Kidney (tissue), 14 donors: ENCODE results near the gene MGA. TPM values are rescaled to one million over a fixed set of nuclear protein-coding genes. Genes with fewer than 3 reads are reported as not detected.
A peak's percentile ranks its signal among the peaks of the same experiment; 100 is the strongest.

Source experiments
- DNase-seq, 5 donors: peaks; one replicate each; pipeline ENCODE4 v3.0.0-alpha.2; 2013 to 2020
- FAIRE-seq: peaks from 2 replicates; lab custom pipeline; 2012; peaks lifted over from hg19 to GRCh38; lab: Jason Lieb, UNC
- H3K27ac ChIP-seq, 2 donors: one replicate each; pipeline ENCODE4 v1.7.0; 2013; ENCODE audit warnings: low read depth in 2 of 2, low read length in 2 of 2, inconsistent platforms in 1 of 2
- H3K27me3 ChIP-seq: one replicate; pipeline ENCODE4 v1.7.1; 2013; ENCODE audit warnings: low read length, inconsistent platforms; ENCODE audit not compliant: control insufficient read depth, insufficient read depth
- H3K36me3 ChIP-seq, 3 donors: one replicate each; pipeline versions ENCODE4 v1.7.0 to v1.7.1; 2013; ENCODE audit warnings: low read length in 3 of 3, control low read depth in 1 of 3, inconsistent platforms in 1 of 3; ENCODE audit not compliant: insufficient read depth in 3 of 3, control insufficient read depth in 2 of 3
- H3K4me1 ChIP-seq, 3 donors: one replicate each; pipeline versions ENCODE4 v1.7.0 to v1.7.1; 2013; ENCODE audit warnings: low read length in 3 of 3, inconsistent platforms in 1 of 3, low read depth in 1 of 3; ENCODE audit not compliant: control insufficient read depth in 2 of 3, insufficient read depth in 2 of 3
- H3K4me3 ChIP-seq, 3 donors: one replicate each; pipeline versions ENCODE4 v1.7.0 to v1.8.1; 2013; ENCODE audit warnings: low read length in 3 of 3, control low read depth in 1 of 3, inconsistent platforms in 1 of 3
- H3K9ac ChIP-seq, 3 donors: one replicate each; pipeline versions ENCODE4 v1.7.0 to v1.7.1; 2013; ENCODE audit warnings: low read length in 3 of 3, control low read depth in 1 of 3, inconsistent platforms in 1 of 3
- H3K9me3 ChIP-seq, 3 donors: one replicate each; pipeline versions ENCODE4 v1.7.0 to v1.7.1; 2013; ENCODE audit warnings: low read length in 3 of 3, control low read depth in 1 of 3, inconsistent platforms in 1 of 3; ENCODE audit not compliant: control insufficient read depth in 2 of 3, insufficient read depth in 1 of 3
- intact Hi-C: fragments of 100-400 bp; cut with DNase I; formaldehyde crosslinking; loops from one replicate; pipeline ENCODE4 v1.11.1; 2022
- polyA plus RNA-seq: library from polyadenylated mRNA; stranded (reverse); fragments of 350-450 nt; fragmentation: Illumina TruSeq; extraction: RNeasy Lipid Tissue Mini Kit (QIAGEN cat#74804); gene quantifications from one replicate; pipeline ENCODE4 v1.2.3, GENCODE V29; 2014; ENCODE audit warnings: low read depth, low replicate concordance; ENCODE audit not compliant: insufficient read depth
- total RNA-seq: library from RNA; stranded (reverse); fragmentation: NEBNext Ultra II Directional; extraction: Animal tissue kit (Norgen Biotek cat#: 25700); gene quantifications from one replicate; pipeline ENCODE4 v1.2.1, GENCODE V29; 2021
- TF ChIP-seq, protein P1 (sequence below): IDR thresholded peaks from 3 replicates; pipeline ENCODE4 v1.5.1; 2012; ENCODE audit warnings: mild to moderate bottlenecking, moderate library complexity, borderline replicate concordance; ENCODE audit not compliant: insufficient read depth; ENCODE audit errors: extremely low read depth
- donor health status: control.
- donor health status: control.
- donor health status: control.
- donor health status: control.
- donor health status: control.
- donor health status: DM: yes; HTN: yes; CAD: no.
- donor health status: Normal renal cell carcinoma (clear cell type).

MGA gene
- total and polyA plus RNA-seq, 2 donors from 2014 or later: 1.9 to 40.1 TPM

DNA sequence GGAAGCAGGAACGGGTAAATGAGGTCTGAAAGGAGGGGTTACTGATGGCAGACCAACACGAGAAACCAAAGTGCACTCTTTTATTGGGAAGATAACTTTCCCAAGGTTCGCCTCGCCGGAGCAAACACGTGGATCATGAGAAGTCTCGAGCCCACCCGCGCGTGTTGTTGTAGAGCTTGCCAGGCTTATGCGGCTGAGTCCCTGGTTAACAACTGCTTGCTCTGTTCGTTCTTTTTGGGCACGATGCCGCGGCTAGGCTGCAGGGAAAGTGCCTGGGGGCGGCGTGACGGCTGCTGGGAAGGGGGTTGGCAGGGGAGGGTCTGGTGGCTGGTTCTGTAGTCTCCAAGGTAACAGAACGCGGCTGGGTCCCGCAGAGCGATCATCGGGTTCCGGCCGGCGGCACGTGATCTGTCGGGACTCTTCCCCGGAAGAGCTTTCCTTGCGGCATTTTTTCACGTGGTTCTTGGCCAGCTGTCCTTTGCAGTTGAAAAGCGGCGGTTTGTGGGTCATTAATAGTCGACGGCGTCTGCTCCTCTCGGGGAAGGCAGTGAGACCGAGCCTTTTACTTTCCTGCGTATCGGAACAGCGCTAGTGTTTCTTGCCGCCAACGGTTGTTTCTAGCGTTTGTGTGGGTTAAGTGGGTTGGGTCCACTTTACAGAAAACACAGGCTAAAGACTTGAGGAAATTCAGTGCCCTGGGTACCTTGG lies 1.5 kb downstream of the MGA start:
- peak; percentile 81 to 92 (median 90) for DNase-seq
- Histone ChIP-seq H3K36me3 (no peaks in the 10 kb centered on the region), H3K27me3 (no peaks in the 10 kb centered on the region), H3K4me3 (peak overlapping the region; percentile 65 to 79 (median 78)), H3K4me1 (peaks cover 4 to 14% (median 7%) of the 10 kb centered on the region in 3 donors), H3K9me3 (no peaks in the 10 kb centered on the region), H3K9ac (peak overlapping the region; percentile 37 to 63 (median 43)), H3K27ac (peak overlapping the region in 1 of 2 donors; percentile 71)
- TF ChIP-seq, protein P1, sequence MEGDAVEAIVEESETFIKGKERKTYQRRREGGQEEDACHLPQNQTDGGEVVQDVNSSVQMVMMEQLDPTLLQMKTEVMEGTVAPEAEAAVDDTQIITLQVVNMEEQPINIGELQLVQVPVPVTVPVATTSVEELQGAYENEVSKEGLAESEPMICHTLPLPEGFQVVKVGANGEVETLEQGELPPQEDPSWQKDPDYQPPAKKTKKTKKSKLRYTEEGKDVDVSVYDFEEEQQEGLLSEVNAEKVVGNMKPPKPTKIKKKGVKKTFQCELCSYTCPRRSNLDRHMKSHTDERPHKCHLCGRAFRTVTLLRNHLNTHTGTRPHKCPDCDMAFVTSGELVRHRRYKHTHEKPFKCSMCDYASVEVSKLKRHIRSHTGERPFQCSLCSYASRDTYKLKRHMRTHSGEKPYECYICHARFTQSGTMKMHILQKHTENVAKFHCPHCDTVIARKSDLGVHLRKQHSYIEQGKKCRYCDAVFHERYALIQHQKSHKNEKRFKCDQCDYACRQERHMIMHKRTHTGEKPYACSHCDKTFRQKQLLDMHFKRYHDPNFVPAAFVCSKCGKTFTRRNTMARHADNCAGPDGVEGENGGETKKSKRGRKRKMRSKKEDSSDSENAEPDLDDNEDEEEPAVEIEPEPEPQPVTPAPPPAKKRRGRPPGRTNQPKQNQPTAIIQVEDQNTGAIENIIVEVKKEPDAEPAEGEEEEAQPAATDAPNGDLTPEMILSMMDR: no peak
- no peak for FAIRE-seq
- intact Hi-C loops: no loop called here

DNA sequence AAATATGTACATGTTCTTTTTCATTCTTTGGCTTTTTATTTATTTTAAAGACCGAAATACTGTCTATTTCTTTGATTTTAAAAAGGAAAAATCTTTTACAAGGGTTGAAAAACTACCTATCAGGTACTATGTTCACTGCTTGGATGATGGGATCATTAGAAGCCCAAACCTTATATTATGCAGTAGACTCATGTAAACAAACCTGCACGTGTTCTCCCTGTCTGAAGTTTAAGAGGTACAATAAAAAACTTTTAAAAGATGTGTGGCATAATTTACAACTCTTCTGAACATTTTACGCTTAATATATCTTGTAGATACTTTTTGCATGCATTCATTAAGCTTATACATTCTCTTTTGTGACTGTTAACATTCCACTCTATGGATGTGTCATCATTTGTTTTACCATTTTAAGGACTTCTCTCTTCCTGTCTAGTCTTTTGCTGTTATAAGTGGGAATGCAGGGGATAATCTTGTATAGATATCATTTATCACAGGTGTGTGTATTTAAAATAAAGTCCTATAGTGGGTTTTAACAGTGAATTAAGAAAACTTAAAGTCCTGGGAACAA lies 6.2 kb downstream of the MGA start:
- Histone ChIP-seq H3K9me3 (no peaks in the 10 kb centered on the region), H3K4me3 (no peak overlapping the region), H3K9ac (no peak overlapping the region), H3K27ac (no peak overlapping the region), H3K27me3 (no peaks in the 10 kb centered on the region), H3K36me3 (peaks cover 0 to 8% (median 3%) of the 10 kb centered on the region in 3 donors), H3K4me1 (peaks cover 0 to 4% (median 3%) of the 10 kb centered on the region in 3 donors)
- FAIRE-seq (no peak), DNase-seq (no peak)
- TF ChIP-seq, protein P1: no peak
- intact Hi-C loops: no loop called here

DNA sequence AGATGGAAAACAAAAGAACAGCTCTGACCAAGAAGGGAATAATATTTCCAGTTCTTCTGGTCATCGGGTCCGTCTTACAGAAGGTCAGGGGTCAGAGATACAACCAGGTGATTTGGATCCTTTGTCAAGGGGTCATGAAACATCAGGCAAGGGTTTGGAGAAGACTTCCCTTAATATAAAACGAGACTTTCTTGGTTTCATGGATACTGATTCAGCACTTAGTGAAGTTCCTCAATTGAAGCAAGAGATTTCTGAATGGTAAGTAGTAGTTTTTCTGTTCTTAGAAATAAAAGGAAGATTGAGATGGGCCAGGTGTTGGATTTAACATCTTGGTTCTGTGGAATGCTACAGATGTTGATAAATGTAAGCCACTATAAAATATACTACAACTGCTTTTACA lies 9.5 kb downstream of the MGA start:
- FAIRE-seq: no peak
- no peak overlapping the region for H3K9ac ChIP-seq
- intact Hi-C loops: no loop called here

More for the DNA sequence above, 9.5 kb downstream of the MGA start:
- H3K9me3 ChIP-seq: no peaks in the 10 kb centered on the region
- no peaks in the 10 kb centered on the region for H3K27me3 ChIP-seq
- DNase-seq: no peak
- TF ChIP-seq, protein P1: no peak
- no peak overlapping the region for H3K4me3 ChIP-seq
- peaks cover 0 to 8% (median 3%) of the 10 kb centered on the region in 3 donors for H3K36me3 ChIP-seq
- no peaks in the 10 kb centered on the region for H3K4me1 ChIP-seq
- no peak overlapping the region for H3K27ac ChIP-seq
